Testis (tissue), 3 donors: Measurements from ENCODE around the gene NUMA1. TPM values are rescaled to one million over a fixed set of nuclear protein-coding genes. Genes with fewer than 3 reads are reported as not detected.

Experiments
- DNase-seq: peaks from one replicate; pipeline ENCODE4 v3.0.0-alpha.2; 2019
- H3K27ac ChIP-seq, 2 donors: fragments of 200-600 bp; sonication (generic); one replicate each; pipeline ENCODE4 v1.5.1; 2019
- H3K27me3 ChIP-seq: fragments of 200-600 bp; sonication (generic); one replicate; pipeline ENCODE4 v1.5.1; 2019
- H3K36me3 ChIP-seq: fragments of 200-600 bp; sonication (generic); one replicate; pipeline ENCODE4 v1.5.1; 2017; ENCODE audit warnings: low read depth; ENCODE audit errors: missing control alignments
- H3K4me1 ChIP-seq: fragments of 200-600 bp; sonication (generic); one replicate; pipeline ENCODE4 v1.5.1; 2019
- H3K4me3 ChIP-seq, 2 donors: fragments of 200-600 bp; sonication (generic); one replicate each; pipeline ENCODE4 v1.5.1; 2017 to 2019
- H3K9me3 ChIP-seq: fragments of 200-600 bp; sonication (generic); one replicate; pipeline ENCODE4 v1.5.1; 2017
- CTCF ChIP-seq, 3 experiments: fragments of 450-650 bp in 2 of 3; fragments of 200-600 bp in 1 of 3; sonication (generic) in 1 of 3; IDR thresholded peaks; one replicate each; pipeline ENCODE4 v1.5.1; 2016 to 2019; ENCODE audit warnings: antibody characterized with exemption in 3 of 3, mild to moderate bottlenecking in 2 of 3, moderate library complexity in 1 of 3
- POLR2A ChIP-seq: fragments of 450-650 bp; IDR thresholded peaks from one replicate; pipeline ENCODE4 v1.6.1; 2017; ENCODE audit warnings: antibody characterized with exemption, mild to moderate bottlenecking, moderate library complexity
- WGBS, 2 donors: methylation state at CpG; one replicate each; pipeline ENCODE4 v1.1.5; 2018; 5-methylcytosine and 5-hydroxymethylcytosine counted together
- intact Hi-C: fragments of 100-400 bp; cut with DNase I; formaldehyde crosslinking; loops from one replicate; pipeline ENCODE4 v1.15.1; 2023; ENCODE audit warnings: low total_unique reads
- polyA plus RNA-seq: library from polyadenylated mRNA; stranded (reverse); fragments of 350-450 nt; fragmentation: Illumina TruSeq; extraction: RNeasy Lipid Tissue Mini Kit (QIAGEN cat#74804); gene quantifications from one replicate; pipeline ENCODE4 v1.2.3, GENCODE V29; 2014; ENCODE audit warnings: low read depth, low replicate concordance; ENCODE audit not compliant: insufficient read depth
- total RNA-seq, 2 donors: library from RNA; depleted of rRNA; stranded (reverse); fragments of >200 nt; gene quantifications; one replicate each; pipeline ENCODE4 v1.2.3, GENCODE V29; 2016

Gene NUMA1
- total and polyA plus RNA-seq, 3 donors from 2014 or later, result 186 to 470 (median 452) TPM

GRCh38 chr11:72042064-72042745 lies 38.1 kb downstream of the NUMA1 start:
- 27 to 51% methylated on average over 3 to 5 of the region's 5 CpGs for WGBS, 2 donors
- TF ChIP-seq CTCF (IDR thresholded peaks at IDR 0.05) (no peak), POLR2A (no peak)

GRCh38 chr11:72041364-72042063 lies 38.8 kb downstream of the NUMA1 start:
- peak; percentile 75 for DNase-seq
- Histone ChIP-seq H3K27ac (peak overlapping the region; percentile 97 to 98), H3K27me3 (no peaks in the 10 kb centered on the region), H3K4me3 (peak overlapping the region; percentile 67 to 70), H3K4me1 (peaks cover 43% of the 10 kb centered on the region), H3K9me3 (no peaks in the 10 kb centered on the region), H3K36me3 (no peaks in the 10 kb centered on the region)
- intact Hi-C loops, result no loop called here
- whole genome bisulfite sequencing, 2 donors, result 2 to 3% methylated on average over 15 to 23 of the region's 23 CpGs
- TF ChIP-seq CTCF (IDR thresholded peaks at IDR 0.05) (no peak), POLR2A (no peak)

More at GRCh38 chr11:72042064-72042745, 38.1 kb downstream of the NUMA1 start:
- H3K9me3 ChIP-seq, result no peaks in the 10 kb centered on the region
- peak overlapping the region; percentile 67 to 70 for H3K4me3 ChIP-seq
- DNase-seq, result no peak
- H3K27me3 ChIP-seq, result no peaks in the 10 kb centered on the region
- peaks cover 43% of the 10 kb centered on the region for H3K4me1 ChIP-seq
- no peaks in the 10 kb centered on the region for H3K36me3 ChIP-seq
- peak overlapping the region; percentile 97 to 98 for H3K27ac ChIP-seq
- intact Hi-C loops, result no loop called here

- Histone ChIP-seq H3K4me3 (peak overlapping the region; percentile 67 to 70), H3K9me3 (no peaks in the 10 kb centered on the region), H3K27me3 (no peaks in the 10 kb centered on the region), H3K4me1 (peaks cover 43% of the 10 kb centered on the region), H3K36me3 (no peaks in the 10 kb centered on the region), H3K27ac (peak overlapping the region; percentile 97 to 98)
- WGBS, 2 donors, result 0 to 1% methylated on average over 21 to 23 of the region's 23 CpGs
- no peak for TF ChIP-seq POLR2A
- no peak for TF ChIP-seq CTCF (IDR thresholded peaks at IDR 0.05)
- intact Hi-C loops, result no loop called here
- peak; percentile 96 for DNase-seq
Observed at GRCh38 chr11:72040491-72041363, 39.6 kb downstream of the NUMA1 start.

GRCh38 chr11:72039856-72040401 lies 40.4 kb downstream of the NUMA1 start:
- Histone ChIP-seq H3K27me3 (no peaks in the 10 kb centered on the region), H3K9me3 (no peaks in the 10 kb centered on the region), H3K36me3 (no peaks in the 10 kb centered on the region), H3K4me3 (peak overlapping the region; percentile 67 to 70), H3K27ac (peak overlapping the region; percentile 97 to 98), H3K4me1 (peaks cover 42% of the 10 kb centered on the region)
- WGBS, 2 donors, result 16 to 18% methylated on average over 6 of the region's 6 CpGs
- no peak for DNase-seq
- TF ChIP-seq CTCF (IDR thresholded peaks at IDR 0.05), result no peak
- no peak for TF ChIP-seq POLR2A
- intact Hi-C loops, result no loop called here
